ENCODE measurements around the gene RAMAC. TPM values are rescaled to one million over a fixed set of nuclear protein-coding genes. Genes with fewer than 3 reads are reported as not detected.

Gene RAMAC
- polyA plus RNA-seq, 1 of the 3 experiments (the other 2 are of a cell fraction), result 25.9 TPM

- TF ChIP-seq CHD2 (IDR thresholded peaks at IDR 0.05; ENCODE audit: low read length, partially characterized antibody), result peak; percentile 62
These were observed 15.3 kb upstream of the RAMAC start (continued) for GRCh38 chr15:82970696-82971095.

GRCh38 chr15:82971218-82971984, 14.6 kb upstream of the RAMAC start:
- no peaks in the 10 kb centered on the region for H4K20me1 ChIP-seq (ENCODE audit: insufficient read depth)
- DNase-seq, result no peak
- H3F3A ChIP-seq (replicated peaks; ENCODE audit: insufficient read depth), result no peaks in the 10 kb centered on the region
- ChIA-PET CTCF (interaction anchor here (0.6 to 2.6 kb wide), 10 partner anchors 8 to 123 kb away, joined by 3 to 11 read pairs (median 4); partner anchors contain the start of genes C15orf40 and RAMAC), POLR2A (interaction anchor here (1.0 to 1.7 kb wide), 5 partner anchors 11 to 431 kb away, joined by 3 to 16 read pairs (median 5); partner anchors contain the start of genes RAMAC and RPS17)
- no peak overlapping the region for H3K4me3 ChIP-seq (ENCODE audit: low read depth in 2 of 2, low read length in 1 of 2)
- WGBS (ENCODE audit: low lambda C conversion rate), result 74% methylated on average over 2 of the region's 2 CpGs
- H3K79me2 ChIP-seq (ENCODE audit: insufficient read depth), result no peaks in the 10 kb centered on the region
- H3K9ac ChIP-seq, result no peak overlapping the region
- no peak overlapping the region for H3K4me2 ChIP-seq
- H2AFZ ChIP-seq (ENCODE audit: low read depth), result no peak overlapping the region
- no peak for TF ChIP-seq CTCF (IDR thresholded peaks at IDR 0.05)
- no peak for TF ChIP-seq SMC3 (IDR thresholded peaks at IDR 0.05; ENCODE audit: low read depth, low read length)
- TF ChIP-seq GABPA (IDR thresholded peaks at IDR 0.05; ENCODE audit: low read depth), result no peak
- TF ChIP-seq PBX3 (IDR thresholded peaks at IDR 0.05), result no peak
- TF ChIP-seq TCF12 (IDR thresholded peaks at IDR 0.05), result no peak
- TF ChIP-seq TEAD4 (IDR thresholded peaks at IDR 0.05; ENCODE audit: borderline replicate concordance, insufficient read depth), result no peak
- TF ChIP-seq ELF1 (IDR thresholded peaks at IDR 0.05), result no peak
- TF ChIP-seq RAD21 (IDR thresholded peaks at IDR 0.05; ENCODE audit: low read length), result no peak
- TF ChIP-seq IRF3 (IDR thresholded peaks at IDR 0.05; ENCODE audit: low read depth, low read length), result no peak
- H3K36me3 ChIP-seq (replicated peaks in 1 of 2; ENCODE audit: control insufficient read depth in 1 of 2, insufficient read depth in 2 of 2, low read length in 1 of 2), result no peaks in the 10 kb centered on the region
- peak overlapping the region in 1 of 2 experiments; percentile 71; a peak in 2 of 4 replicates for H3K27ac ChIP-seq (ENCODE audit: low read depth in 2 of 2, low read length in 1 of 2)
- H3K4me1 ChIP-seq (ENCODE audit: control insufficient read depth in 1 of 2, insufficient read depth in 2 of 2, low read depth in 1 of 2, low read length in 1 of 2), result peaks cover 0 to 13% of the 10 kb centered on the region in 2 experiments; a peak in 2 of 4 replicates
- no peaks in the 10 kb centered on the region for H3K9me3 ChIP-seq
- H3K27me3 ChIP-seq (ENCODE audit: insufficient read depth), result no peaks in the 10 kb centered on the region
- no peaks in the 10 kb centered on the region for H3K9me2 ChIP-seq

Measured in SK-N-SH (cell line).